ENCODE results near the gene MTERF1.

MTERF1 gene

DNA sequence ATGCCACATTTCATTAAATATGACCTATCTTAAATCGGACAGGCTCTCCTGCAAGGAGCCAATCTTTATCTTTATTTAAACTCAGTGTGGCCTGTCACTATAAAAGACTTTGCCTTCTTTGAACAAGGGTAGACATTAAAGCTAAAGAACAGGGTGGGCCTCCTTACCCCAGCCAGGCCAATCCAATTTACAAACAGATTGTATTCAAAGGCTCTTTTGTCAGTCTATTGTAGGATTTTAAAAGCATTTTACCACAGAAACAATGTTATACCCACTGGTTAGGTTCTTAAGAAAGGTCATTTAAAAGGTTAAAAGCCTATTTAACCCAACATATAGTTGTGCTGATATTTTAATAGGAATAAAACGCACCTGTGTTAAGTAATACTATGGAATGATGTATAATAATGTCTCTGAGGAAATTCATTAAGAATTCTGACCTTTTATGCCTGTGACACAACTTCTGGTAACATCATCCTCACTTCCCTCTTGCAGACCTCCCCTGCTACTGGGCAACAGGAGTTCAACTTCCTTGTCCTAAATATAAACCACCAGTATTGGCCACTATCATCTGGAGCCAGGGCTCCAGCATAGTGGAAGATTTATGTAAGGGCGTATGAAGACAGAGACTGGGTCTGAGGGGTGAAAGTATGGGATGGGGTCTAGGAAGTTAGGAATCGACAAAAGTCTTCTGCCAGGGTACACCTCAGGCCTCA is 32.5 kb downstream of the MTERF1 start:
- no peak for DNase-seq (ENCODE audit: low read depth)
- TF ChIP-seq, protein P1, sequence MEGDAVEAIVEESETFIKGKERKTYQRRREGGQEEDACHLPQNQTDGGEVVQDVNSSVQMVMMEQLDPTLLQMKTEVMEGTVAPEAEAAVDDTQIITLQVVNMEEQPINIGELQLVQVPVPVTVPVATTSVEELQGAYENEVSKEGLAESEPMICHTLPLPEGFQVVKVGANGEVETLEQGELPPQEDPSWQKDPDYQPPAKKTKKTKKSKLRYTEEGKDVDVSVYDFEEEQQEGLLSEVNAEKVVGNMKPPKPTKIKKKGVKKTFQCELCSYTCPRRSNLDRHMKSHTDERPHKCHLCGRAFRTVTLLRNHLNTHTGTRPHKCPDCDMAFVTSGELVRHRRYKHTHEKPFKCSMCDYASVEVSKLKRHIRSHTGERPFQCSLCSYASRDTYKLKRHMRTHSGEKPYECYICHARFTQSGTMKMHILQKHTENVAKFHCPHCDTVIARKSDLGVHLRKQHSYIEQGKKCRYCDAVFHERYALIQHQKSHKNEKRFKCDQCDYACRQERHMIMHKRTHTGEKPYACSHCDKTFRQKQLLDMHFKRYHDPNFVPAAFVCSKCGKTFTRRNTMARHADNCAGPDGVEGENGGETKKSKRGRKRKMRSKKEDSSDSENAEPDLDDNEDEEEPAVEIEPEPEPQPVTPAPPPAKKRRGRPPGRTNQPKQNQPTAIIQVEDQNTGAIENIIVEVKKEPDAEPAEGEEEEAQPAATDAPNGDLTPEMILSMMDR (IDR thresholded peaks at IDR 0.05; ENCODE audit: low read depth, low read length, missing control alignments): no peak
- in situ Hi-C loops (cut with HindIII; ENCODE audit: low sequenced_read_pairs): no loop called here
- no peak overlapping the region for H3K4me3 ChIP-seq (ENCODE audit: low read depth, low read length)

DNA sequence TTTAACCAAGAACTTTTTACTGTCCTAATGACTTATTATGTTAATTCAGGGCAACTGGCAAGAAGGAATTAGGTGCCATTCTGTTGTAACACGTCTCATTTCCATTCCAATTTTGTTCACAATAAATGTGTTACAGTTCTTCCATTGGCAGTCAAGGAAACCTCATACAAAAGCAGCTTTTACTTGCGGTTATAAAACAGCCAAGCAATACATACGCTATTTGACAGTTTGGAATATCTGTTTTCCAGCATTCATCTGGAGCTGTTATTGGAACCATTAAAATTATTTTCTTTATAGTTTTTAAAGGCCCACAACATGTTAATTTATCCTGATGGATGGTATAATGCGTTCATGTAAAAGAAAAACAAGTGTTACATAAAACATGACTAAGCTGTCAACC is 33.3 kb downstream of the MTERF1 start:
- in situ Hi-C loops (cut with HindIII; ENCODE audit: low sequenced_read_pairs): no loop called here
- TF ChIP-seq, protein P1 (IDR thresholded peaks at IDR 0.05; ENCODE audit: low read depth, low read length, missing control alignments): no peak
- DNase-seq (ENCODE audit: low read depth): no peak

DNA sequence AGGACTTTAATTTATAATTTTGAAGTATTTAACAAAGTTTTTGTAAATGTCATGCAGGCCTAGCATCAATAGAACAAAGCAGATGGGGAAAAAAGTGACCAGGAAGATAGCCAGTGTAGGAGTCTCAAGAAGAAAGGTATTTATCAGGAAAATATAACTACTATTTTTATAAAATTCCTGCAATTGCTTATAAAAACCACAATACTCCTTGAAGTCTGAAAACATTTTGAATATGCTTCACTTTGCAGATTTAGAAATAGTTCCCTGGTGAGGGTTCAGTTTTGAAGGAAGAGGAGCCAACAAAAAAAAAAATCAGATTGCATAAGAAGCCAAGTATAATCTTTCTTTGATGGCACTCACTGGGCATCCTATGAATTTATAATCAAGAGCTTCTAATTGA is 34.1 kb downstream of the MTERF1 start:
- in situ Hi-C loops (cut with HindIII; ENCODE audit: low sequenced_read_pairs): no loop called here

More for the DNA sequence above, 33.3 kb downstream of the MTERF1 start:
- H3K4me3 ChIP-seq (ENCODE audit: low read depth, low read length): no peak overlapping the region

DNA sequence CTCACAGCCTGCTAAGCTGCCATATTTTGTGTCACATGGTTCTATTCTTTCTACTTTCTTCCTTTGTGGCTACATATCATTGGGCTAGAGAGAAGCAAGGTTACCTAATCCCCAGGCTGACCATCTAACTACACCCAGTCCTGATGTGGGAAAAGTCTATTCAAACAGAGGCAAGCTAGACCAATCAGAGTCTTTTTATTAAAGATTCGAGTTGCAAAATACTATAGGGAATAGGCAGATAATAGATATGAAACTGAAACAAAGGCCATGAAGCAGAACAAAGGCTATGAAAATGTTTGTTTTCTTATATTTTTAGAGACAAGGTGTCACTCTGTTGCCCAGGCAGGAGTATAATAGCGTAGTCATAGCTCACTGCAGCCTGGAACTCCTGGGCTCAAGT is 36.7 kb downstream of the MTERF1 start:
- H3K4me3 ChIP-seq (ENCODE audit: low read depth, low read length): no peak overlapping the region
- DNase-seq (ENCODE audit: low read depth): no peak
- in situ Hi-C loops (cut with HindIII; ENCODE audit: low sequenced_read_pairs): no loop called here
- TF ChIP-seq, protein P1 (IDR thresholded peaks at IDR 0.05; ENCODE audit: low read depth, low read length, missing control alignments): no peak

More for the DNA sequence above, 34.1 kb downstream of the MTERF1 start:
- DNase-seq (ENCODE audit: low read depth): no peak
- H3K4me3 ChIP-seq (ENCODE audit: low read depth, low read length): no peak overlapping the region
- TF ChIP-seq, protein P1 (IDR thresholded peaks at IDR 0.05; ENCODE audit: low read depth, low read length, missing control alignments): no peak

DNA sequence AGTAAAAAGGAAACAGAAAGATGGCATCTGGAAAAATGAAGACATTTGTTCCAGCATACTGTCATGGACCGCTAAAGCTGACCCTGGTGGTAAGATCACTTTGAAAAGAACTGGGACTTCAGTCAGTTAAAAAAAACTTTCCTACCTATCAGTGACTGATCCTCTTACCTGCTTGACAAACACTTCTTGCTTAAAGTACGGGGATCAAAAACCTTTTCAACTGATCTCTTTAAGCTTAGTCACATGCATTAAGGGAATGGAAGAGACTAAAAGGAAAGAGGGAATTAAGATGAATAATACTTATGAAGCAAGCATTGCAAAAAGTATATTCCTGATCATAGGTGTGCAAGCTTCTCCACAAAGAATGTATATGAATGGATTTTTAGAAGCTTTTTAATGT is 42.1 kb downstream of the MTERF1 start:
- in situ Hi-C loops (cut with HindIII; ENCODE audit: low sequenced_read_pairs): no loop called here
- no peak overlapping the region for H3K4me3 ChIP-seq (ENCODE audit: low read depth, low read length)
- no peak for DNase-seq (ENCODE audit: low read depth)
- TF ChIP-seq, protein P1 (IDR thresholded peaks at IDR 0.05; ENCODE audit: low read depth, low read length, missing control alignments): no peak

DNA sequence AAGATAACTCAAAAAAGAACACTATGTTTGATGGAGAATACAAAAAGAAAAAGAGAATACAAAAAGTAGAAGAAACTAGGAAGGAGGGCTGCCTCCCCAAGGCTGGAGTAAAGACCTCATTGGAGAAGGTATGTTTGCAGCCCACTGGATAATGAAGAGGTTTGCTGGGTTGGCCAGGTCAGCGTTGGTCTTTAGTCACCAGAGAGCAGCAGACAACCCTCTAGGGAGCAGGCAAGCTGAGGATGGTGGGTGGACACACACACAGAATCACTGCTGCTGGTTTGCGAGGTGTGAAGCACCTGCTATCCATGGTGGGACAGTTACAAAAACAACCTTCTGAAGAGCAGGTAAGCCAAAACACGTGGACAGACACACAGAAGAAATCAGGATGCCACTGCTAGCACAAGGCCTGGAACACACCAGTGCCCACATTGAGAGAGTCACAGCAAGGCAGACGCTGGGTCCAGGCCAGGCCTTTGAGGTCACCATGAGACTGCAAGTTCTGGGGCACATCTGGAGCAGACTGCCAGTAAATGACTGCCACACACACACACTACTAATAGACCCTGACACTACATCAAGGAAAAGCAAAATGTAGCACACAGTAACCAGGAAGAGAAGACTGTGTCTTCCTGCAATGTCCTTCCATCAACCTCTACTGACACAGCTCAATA is 43.0 kb downstream of the MTERF1 start:
- TF ChIP-seq, protein P1 (IDR thresholded peaks at IDR 0.05; ENCODE audit: low read depth, low read length, missing control alignments): no peak
- DNase-seq (ENCODE audit: low read depth): no peak
- no peak overlapping the region for H3K4me3 ChIP-seq (ENCODE audit: low read depth, low read length)
- in situ Hi-C loops (cut with HindIII; ENCODE audit: low sequenced_read_pairs): no loop called here
